ENCODE results near the gene MAMLD1. TPM values are rescaled to one million over a fixed set of nuclear protein-coding genes. Genes with fewer than 3 reads are reported as not detected.

MAMLD1 gene
- polyA plus RNA-seq, 1 donor (not counting 4 experiments of a cell fraction or from before 2014, with no cell fraction given), result 0.98 TPM

GRCh38 chrX:150409964-150410363, 46.8 kb downstream of the MAMLD1 start:
- TF ChIP-seq CTCF (optimal IDR thresholded peaks at IDR 0.05 in 1 of 3, IDR thresholded peaks at IDR 0.05 in 1 of 3, conservative IDR thresholded peaks at IDR 0.05 in 1 of 3; ENCODE audit: extremely low read depth in 1 of 3, insufficient read depth in 2 of 3, low read length in 3 of 3) (no peak), EZH2 (IDR thresholded peaks at IDR 0.05; ENCODE audit: low read length) (no peak)
- Histone ChIP-seq H3K27me3 (ENCODE audit: control insufficient read depth, extremely low read depth, insufficient read depth, low read length) (no peaks in the 10 kb centered on the region), H2AFZ (ENCODE audit: control insufficient read depth, low read length) (no peak overlapping the region), H3K9me1 (ENCODE audit: control insufficient read depth, extremely low read depth, insufficient read depth, low read length) (no peaks in the 10 kb centered on the region), H3K9ac (ENCODE audit: control insufficient read depth, extremely low read depth, insufficient read depth, low read length) (no peak overlapping the region), H3K27ac (ENCODE audit: control insufficient read depth, insufficient read depth, low read length) (no peak overlapping the region), H3K9me3 (ENCODE audit: control insufficient read depth, low read depth, low read length) (no peaks in the 10 kb centered on the region), H3K4me3 (ENCODE audit: control insufficient read depth in 2 of 3, extremely low read depth in 1 of 3, insufficient read depth in 2 of 3, low read depth in 1 of 3, low read length in 3 of 3) (no peak overlapping the region), H3K4me1 (ENCODE audit: control insufficient read depth, extremely low read depth, insufficient read depth, low read length) (no peaks in the 10 kb centered on the region), H3K4me2 (ENCODE audit: control insufficient read depth, extremely low read depth, insufficient read depth, low read depth, low read length) (no peak overlapping the region), H3K36me3 (ENCODE audit: control insufficient read depth in 2 of 2, extremely low read depth in 1 of 2, insufficient read depth in 2 of 2, low read length in 2 of 2) (no peaks in the 10 kb centered on the region), H3K79me2 (ENCODE audit: control insufficient read depth, insufficient read depth, low read length) (no peaks in the 10 kb centered on the region), H4K20me1 (ENCODE audit: control insufficient read depth, extremely low read depth, insufficient read depth, low read length) (no peaks in the 10 kb centered on the region)
- FAIRE-seq (no peak), DNase-seq (ENCODE audit: low read depth, low spot score) (no peak)
- dilution Hi-C loops (cut with MboI; ENCODE audit: extremely low pct_ligation_motif_present, low sequenced_read_pairs), result no loop called here

DNA sequence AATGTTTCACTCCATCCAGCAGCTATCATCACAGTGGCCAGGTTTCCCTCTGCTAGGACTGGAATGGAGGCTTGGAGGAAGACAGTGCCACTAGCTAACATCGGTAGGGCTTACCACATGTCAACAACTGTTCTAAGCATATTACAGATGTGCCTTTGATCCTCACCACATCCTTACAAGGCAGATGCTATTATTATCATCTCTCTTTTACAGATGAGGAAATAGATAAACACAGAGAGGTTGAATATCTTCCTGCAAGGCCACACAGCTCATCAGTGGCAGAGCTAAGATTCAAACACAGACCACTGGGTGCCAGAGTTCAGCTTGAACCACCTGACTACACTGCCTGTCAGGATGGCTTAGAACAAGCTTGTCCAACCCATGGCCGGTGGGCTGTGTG, 47.4 kb downstream of the MAMLD1 start:
- Histone ChIP-seq H3K9ac (ENCODE audit: control insufficient read depth, extremely low read depth, insufficient read depth, low read length) (no peak overlapping the region), H3K9me1 (ENCODE audit: control insufficient read depth, extremely low read depth, insufficient read depth, low read length) (no peaks in the 10 kb centered on the region), H4K20me1 (ENCODE audit: control insufficient read depth, extremely low read depth, insufficient read depth, low read length) (no peaks in the 10 kb centered on the region), H3K27me3 (ENCODE audit: control insufficient read depth, extremely low read depth, insufficient read depth, low read length) (no peaks in the 10 kb centered on the region), H3K36me3 (ENCODE audit: control insufficient read depth in 2 of 2, extremely low read depth in 1 of 2, insufficient read depth in 2 of 2, low read length in 2 of 2) (no peaks in the 10 kb centered on the region), H3K9me3 (ENCODE audit: control insufficient read depth, low read depth, low read length) (no peaks in the 10 kb centered on the region), H3K27ac (ENCODE audit: control insufficient read depth, insufficient read depth, low read length) (no peak overlapping the region), H3K79me2 (ENCODE audit: control insufficient read depth, insufficient read depth, low read length) (no peaks in the 10 kb centered on the region), H3K4me2 (ENCODE audit: control insufficient read depth, extremely low read depth, insufficient read depth, low read depth, low read length) (no peak overlapping the region), H3K4me1 (ENCODE audit: control insufficient read depth, extremely low read depth, insufficient read depth, low read length) (no peaks in the 10 kb centered on the region), H2AFZ (ENCODE audit: control insufficient read depth, low read length) (no peak overlapping the region), H3K4me3 (ENCODE audit: control insufficient read depth in 2 of 3, extremely low read depth in 1 of 3, insufficient read depth in 2 of 3, low read depth in 1 of 3, low read length in 3 of 3) (no peak overlapping the region)
- FAIRE-seq, result no peak
- TF ChIP-seq CTCF (optimal IDR thresholded peaks at IDR 0.05 in 1 of 3, IDR thresholded peaks at IDR 0.05 in 1 of 3, conservative IDR thresholded peaks at IDR 0.05 in 1 of 3; ENCODE audit: extremely low read depth in 1 of 3, insufficient read depth in 2 of 3, low read length in 3 of 3) (no peak), EZH2 (IDR thresholded peaks at IDR 0.05; ENCODE audit: low read length) (no peak)
- no peak for DNase-seq (ENCODE audit: low read depth, low spot score)
- dilution Hi-C loops (cut with MboI; ENCODE audit: extremely low pct_ligation_motif_present, low sequenced_read_pairs), result no loop called here

Measured in keratinocyte (primary cell).